T-cell (primary cell): ENCODE measurements around the gene CAPZA2. TPM values are rescaled to one million over a fixed set of nuclear protein-coding genes. Genes with fewer than 3 reads are reported as not detected.

ENCODE experiments used
- ATAC-seq, 4 experiments: fragments of 200-7000 bp in 3 of 4; fragments of 150-1000 bp in 1 of 4; cut with Tn5 transposase; replicated peaks in 1 of 4; 1 replicate in 3 of 4; 2 replicates in 1 of 4; pipeline ENCODE4 v1.10.0; 2021; ENCODE audit warnings: moderate library complexity in 3 of 4, mild to moderate bottlenecking in 2 of 4, moderate number of reproducible peaks in 1 of 4
- CTCF ChIA-PET, 2 donors: fragments of 300-600 bp; sonication (Branson Sonifier 250); formaldehyde crosslinking; loops; one replicate each; lab custom pipeline; 2022; ENCODE audit warnings: antibody characterized with exemption in 2 of 2; lab: Charles Lee
- POLR2A ChIA-PET, 2 donors: fragments of 300-600 bp; sonication (Branson Sonifier 250); formaldehyde crosslinking; loops; one replicate each; lab custom pipeline; 2022; ENCODE audit warnings: antibody characterized with exemption in 2 of 2; lab: Charles Lee
- DNase-seq, 35 experiments: peaks; one replicate each; pipeline versions ENCODE4 v3.0.0 to v3.0.0-alpha.2; 2013 to 2023
- H3K27ac ChIP-seq: one replicate; pipeline ENCODE4 v1.5.1; 2013; ENCODE audit warnings: low read length
- H3K27me3 ChIP-seq, 2 experiments: replicated peaks in 1 of 2; 1 replicate in 1 of 2; 2 replicates in 1 of 2; pipeline versions ENCODE4 v1.6.1 to v1.7.0; 2013; ENCODE audit warnings: low read length in 1 of 2, mixed read lengths in 1 of 2; ENCODE audit not compliant: control insufficient read depth in 2 of 2, insufficient read depth in 2 of 2; ENCODE audit errors: extremely low read depth in 1 of 2
- H3K36me3 ChIP-seq, 2 donors: 1 replicate in 1 of 2; 2 replicates in 1 of 2; pipeline versions ENCODE4 v1.6.1 to v1.7.0; 2013; ENCODE audit warnings: low read length in 1 of 2; ENCODE audit not compliant: control insufficient read depth in 2 of 2, insufficient read depth in 1 of 2; ENCODE audit errors: extremely low read depth in 1 of 2
- H3K4me1 ChIP-seq, 2 experiments: 1 replicate in 1 of 2; 2 replicates in 1 of 2; pipeline versions ENCODE4 v1.6.1 to v1.7.0; 2013; ENCODE audit warnings: low read length in 2 of 2, mixed read lengths in 1 of 2; ENCODE audit not compliant: insufficient read depth in 2 of 2, control insufficient read depth in 1 of 2; ENCODE audit errors: extremely low read depth in 1 of 2
- H3K4me3 ChIP-seq, 2 donors: 1 replicate in 1 of 2; 2 replicates in 1 of 2; pipeline versions ENCODE4 v1.5.1 to v1.7.0; 2013; ENCODE audit warnings: mild to moderate bottlenecking in 2 of 2, low read length in 1 of 2, moderate library complexity in 1 of 2; ENCODE audit not compliant: control insufficient read depth in 1 of 2; ENCODE audit errors: extremely low read depth in 1 of 2
- H3K9me3 ChIP-seq: 2 replicates; pipeline ENCODE4 v1.7.0; 2013
- H3K27ac Mint-ChIP-seq, 2 donors: one replicate each; pipeline ENCODE4 v1.8.0; 2020 to 2021; ENCODE audit warnings: mild to moderate bottlenecking in 2 of 2, mixed read lengths in 2 of 2
- H3K27me3 Mint-ChIP-seq, 2 donors: one replicate each; pipeline ENCODE4 v1.8.0; 2021 to 2022; ENCODE audit warnings: mixed read lengths in 2 of 2
- H3K36me3 Mint-ChIP-seq: one replicate; pipeline ENCODE4 v1.8.0; 2021; ENCODE audit warnings: mixed read lengths
- H3K4me1 Mint-ChIP-seq, 3 donors: one replicate each; pipeline ENCODE4 v1.8.0; 2020 to 2022; ENCODE audit warnings: mixed read lengths in 3 of 3, mild to moderate bottlenecking in 1 of 3
- H3K4me3 Mint-ChIP-seq, 3 donors: one replicate each; pipeline ENCODE4 v1.8.0; 2020 to 2022; ENCODE audit warnings: mild to moderate bottlenecking in 3 of 3, mixed read lengths in 3 of 3, moderate library complexity in 3 of 3
- H3K9me3 Mint-ChIP-seq, 3 donors: one replicate each; pipeline ENCODE4 v1.8.0; 2020 to 2022; ENCODE audit warnings: mixed read lengths in 3 of 3
- WGBS: methylation state at CpG from one replicate; pipeline ENCODE4 v1.1.5; 2013; ENCODE audit warnings: missing lambda C conversion rate; ENCODE audit not compliant: insufficient coverage; 5-methylcytosine and 5-hydroxymethylcytosine counted together
- total RNA-seq, 35 experiments: library from RNA in 6 of 35; stranded (reverse) in 6 of 35; fragments of 120-200 nt in 1 of 35; gene quantifications; one replicate each; pipeline versions ENCODE4 v1.2.1 to v1.2.4 and lab custom pipeline; 2013 to 2026

The CAPZA2 gene
- total RNA-seq, 5 donors from 2014 or later (not counting 1 experiment from before 2014, with no cell fraction given): 93.3 to 111 (median 95.6) TPM

DNA sequence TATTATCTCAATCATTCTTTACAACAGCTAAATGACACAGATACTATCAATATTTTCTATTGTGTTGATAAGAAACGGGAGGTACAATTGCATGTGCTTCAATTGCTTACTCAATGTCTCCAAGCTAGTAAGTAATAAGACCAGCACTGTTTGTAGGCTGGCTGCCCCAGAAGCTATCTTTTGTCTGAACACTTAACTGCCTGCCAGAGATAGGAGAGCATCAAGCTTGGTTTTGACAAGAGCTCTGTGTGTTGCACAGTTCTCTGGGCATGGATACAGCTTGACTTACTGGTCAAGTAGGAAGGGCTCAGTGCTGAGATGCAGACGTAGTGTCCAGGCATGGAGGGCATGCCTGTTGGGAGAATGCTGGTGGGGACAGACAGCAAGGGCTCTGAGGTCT lies 26.3 kb upstream of the CAPZA2 start:
- POLR2A ChIA-PET: no interaction called here
- H3K4me1 Mint-ChIP-seq: no peaks in the 10 kb centered on the region
- no peaks in the 10 kb centered on the region for H3K9me3 Mint-ChIP-seq
- Histone ChIP-seq H3K9me3 (no peaks in the 10 kb centered on the region), H3K27ac (no peak overlapping the region), H3K36me3 (no peaks in the 10 kb centered on the region), H3K4me1 (no peaks in the 10 kb centered on the region), H3K27me3 (peaks cover 0 to 2% of the 10 kb centered on the region in 2 experiments), H3K4me3 (no peak overlapping the region)
- peaks cover 5 to 10% of the 10 kb centered on the region in 2 donors for H3K27me3 Mint-ChIP-seq
- no peak for DNase-seq
- ATAC-seq: no peak
- CTCF ChIA-PET: interaction anchor here in 1 of 2 donors (0.5 kb wide), 1 partner anchor 655 kb away, joined by 3 read pairs; no protein-coding TSS in a partner anchor
- no CpG with 5 or more reads among the region's 2 CpGs for WGBS
- no peak overlapping the region for H3K27ac Mint-ChIP-seq
- H3K36me3 Mint-ChIP-seq: no peaks in the 10 kb centered on the region
- H3K4me3 Mint-ChIP-seq: no peak overlapping the region

- CTCF ChIA-PET: no interaction called here
- no peak overlapping the region for H3K4me3 ChIP-seq
- no peak for DNase-seq
- H3K9me3 ChIP-seq: no peaks in the 10 kb centered on the region
- Mint-ChIP-seq H3K9me3 (no peaks in the 10 kb centered on the region), H3K27ac (no peak overlapping the region), H3K4me3 (no peak overlapping the region), H3K27me3 (peaks cover 11 to 15% of the 10 kb centered on the region in 2 donors), H3K4me1 (no peaks in the 10 kb centered on the region), H3K36me3 (no peaks in the 10 kb centered on the region)
- ATAC-seq: no peak
- no CpG with 5 or more reads among the region's 4 CpGs for WGBS
- H3K36me3 ChIP-seq: no peaks in the 10 kb centered on the region
- no peaks in the 10 kb centered on the region for H3K4me1 ChIP-seq
- POLR2A ChIA-PET: no interaction called here
- H3K27me3 ChIP-seq: peaks cover 0 to 5% of the 10 kb centered on the region in 2 experiments
- no peak overlapping the region for H3K27ac ChIP-seq
These were observed 25.5 kb upstream of the CAPZA2 start for GRCh38 chr7:116836911-116837310.

- POLR2A ChIA-PET: no interaction called here
- ATAC-seq: no peak
- DNase-seq: no peak
- Mint-ChIP-seq H3K27ac (no peak overlapping the region), H3K4me3 (no peak overlapping the region), H3K36me3 (no peaks in the 10 kb centered on the region), H3K9me3 (no peaks in the 10 kb centered on the region), H3K27me3 (peaks cover 17 to 18% of the 10 kb centered on the region in 2 donors), H3K4me1 (peaks cover 0 to 1% (median 0%) of the 10 kb centered on the region in 3 donors)
- no peaks in the 10 kb centered on the region for H3K4me1 ChIP-seq
- H3K9me3 ChIP-seq: no peaks in the 10 kb centered on the region
- H3K27me3 ChIP-seq: peaks cover 0 to 5% of the 10 kb centered on the region in 2 experiments
- H3K4me3 ChIP-seq: no peak overlapping the region
- H3K36me3 ChIP-seq: no peaks in the 10 kb centered on the region
- H3K27ac ChIP-seq: no peak overlapping the region
- 100% methylated on average over 1 of the region's 3 CpGs for WGBS
- CTCF ChIA-PET: no interaction called here
These were observed 24.8 kb upstream of the CAPZA2 start for GRCh38 chr7:116837586-116837985.

- H3K36me3 ChIP-seq: no peaks in the 10 kb centered on the region
- peaks cover 0 to 7% of the 10 kb centered on the region in 2 experiments for H3K27me3 ChIP-seq
- H3K27ac ChIP-seq: no peak overlapping the region
- no peak overlapping the region for H3K4me3 ChIP-seq
- ChIA-PET POLR2A (no interaction called here), CTCF (no interaction called here)
- ATAC-seq: no peak
- Mint-ChIP-seq H3K36me3 (no peaks in the 10 kb centered on the region), H3K9me3 (no peaks in the 10 kb centered on the region), H3K27me3 (peaks cover 17 to 27% of the 10 kb centered on the region in 2 donors), H3K4me1 (peaks cover 5 to 9% (median 8%) of the 10 kb centered on the region in 3 donors), H3K4me3 (no peak overlapping the region), H3K27ac (no peak overlapping the region)
- WGBS: 100% methylated on average over 1 of the region's 5 CpGs
- no peak for DNase-seq
- H3K9me3 ChIP-seq: no peaks in the 10 kb centered on the region
- H3K4me1 ChIP-seq: peaks cover 0 to 3% of the 10 kb centered on the region in 2 experiments
These were observed 22.1 kb upstream of the CAPZA2 start for GRCh38 chr7:116840256-116840655.

DNA sequence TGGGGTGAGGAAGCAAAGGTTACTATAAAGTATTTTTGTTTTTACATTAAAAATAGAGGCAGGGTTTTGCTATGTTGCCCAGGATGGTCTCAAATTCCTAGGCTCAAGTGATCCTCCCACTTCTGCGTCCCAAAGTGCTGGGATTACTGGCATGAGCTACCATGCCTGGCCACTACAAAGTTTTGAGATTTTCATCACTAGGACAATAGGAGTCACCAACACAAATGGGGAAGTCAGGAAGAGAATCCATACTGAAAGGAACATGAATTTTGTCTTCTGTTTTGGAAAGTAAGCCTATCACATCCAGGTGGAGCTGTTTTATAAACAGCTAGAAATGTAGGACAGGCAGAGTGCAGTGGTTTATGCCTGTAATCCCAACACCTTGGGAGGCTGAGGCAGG lies 20.0 kb upstream of the CAPZA2 start:
- CTCF ChIA-PET: no interaction called here
- no peak overlapping the region for H3K27ac ChIP-seq
- no peaks in the 10 kb centered on the region for H3K9me3 Mint-ChIP-seq

DNA sequence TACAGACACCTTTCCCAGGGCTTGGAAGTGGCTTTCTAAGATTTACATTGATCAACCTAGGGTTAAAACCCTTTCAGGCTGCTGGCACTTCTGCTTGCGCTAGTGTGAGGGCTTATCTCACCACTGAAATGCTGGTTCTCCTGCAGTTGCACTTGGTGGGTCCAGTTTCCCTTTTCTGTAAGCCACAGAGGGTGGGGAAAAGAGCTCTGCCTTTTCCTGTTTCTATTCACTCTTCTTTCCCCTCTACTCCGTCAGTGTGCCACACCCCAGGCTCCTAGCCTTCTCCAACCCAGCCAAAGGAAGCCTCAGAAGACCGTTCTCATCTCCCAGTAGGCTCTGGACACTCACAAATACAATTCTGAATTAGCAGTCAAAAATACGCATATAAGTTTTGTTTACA lies 19.0 kb upstream of the CAPZA2 start:
- Mint-ChIP-seq H3K27me3 (peaks cover 20 to 25% of the 10 kb centered on the region in 2 donors), H3K4me3 (peak overlapping the region in 2 of 3 donors; percentile 41 to 65), H3K9me3 (no peaks in the 10 kb centered on the region), H3K36me3 (no peaks in the 10 kb centered on the region), H3K27ac (peak overlapping the region; percentile 44 to 76), H3K4me1 (peaks cover 5 to 9% (median 8%) of the 10 kb centered on the region in 3 donors)
- Histone ChIP-seq H3K27ac (no peak overlapping the region), H3K4me3 (no peak overlapping the region), H3K27me3 (peaks cover 0 to 5% of the 10 kb centered on the region in 2 experiments), H3K4me1 (peaks cover 0 to 3% of the 10 kb centered on the region in 2 experiments), H3K9me3 (no peaks in the 10 kb centered on the region), H3K36me3 (no peaks in the 10 kb centered on the region)
- ChIA-PET CTCF (no interaction called here), POLR2A (no interaction called here)
- DNase-seq (peak in 1 of 35 experiments; percentile 18), ATAC-seq (no peak)
- 14% methylated on average over 4 of the region's 4 CpGs for WGBS

More for the DNA sequence above, 20.0 kb upstream of the CAPZA2 start:
- H3K4me3 ChIP-seq: no peak overlapping the region
- ATAC-seq: no peak
- POLR2A ChIA-PET: no interaction called here
- peaks cover 0 to 6% of the 10 kb centered on the region in 2 experiments for H3K27me3 ChIP-seq
- DNase-seq: no peak
- Mint-ChIP-seq H3K4me3 (no peak overlapping the region), H3K27me3 (peaks cover 20 to 27% of the 10 kb centered on the region in 2 donors), H3K4me1 (peaks cover 5 to 9% (median 8%) of the 10 kb centered on the region in 3 donors), H3K36me3 (no peaks in the 10 kb centered on the region), H3K27ac (no peak overlapping the region)
- no CpG with 5 or more reads among the region's 1 CpG for WGBS
- H3K36me3 ChIP-seq: no peaks in the 10 kb centered on the region
- peaks cover 0 to 3% of the 10 kb centered on the region in 2 experiments for H3K4me1 ChIP-seq
- no peaks in the 10 kb centered on the region for H3K9me3 ChIP-seq
